ENCODE results near the gene TMEM26.
"Not testable (repeated sequence)": the region's sequence is repeated elsewhere in the genome, so short reads cannot be mapped to it uniquely, and the experiment has no call there.

TMEM26 gene

DNA sequence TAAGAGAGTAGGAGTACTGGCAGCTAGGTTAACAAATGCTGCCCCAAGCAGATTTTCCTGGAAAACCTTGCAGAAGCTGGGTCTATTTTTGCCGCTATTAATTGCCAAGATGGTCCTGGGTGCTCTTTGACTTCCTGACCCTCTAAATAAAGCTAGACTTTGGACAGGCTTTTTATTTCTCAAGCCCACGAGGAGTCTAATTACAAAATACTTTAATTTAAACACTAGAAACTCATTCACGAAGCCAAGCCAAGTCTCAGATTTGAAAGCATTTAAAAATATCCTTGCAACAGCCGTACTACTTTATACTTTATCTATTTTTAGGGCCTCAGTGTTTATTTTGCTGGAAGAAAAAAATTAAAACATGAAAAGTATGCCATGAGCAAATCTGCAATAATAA is 45.1 kb downstream of the TMEM26 start:
- DNase-seq: no peak
- intact Hi-C loops (cut with DNase I): no loop called here

DNA sequence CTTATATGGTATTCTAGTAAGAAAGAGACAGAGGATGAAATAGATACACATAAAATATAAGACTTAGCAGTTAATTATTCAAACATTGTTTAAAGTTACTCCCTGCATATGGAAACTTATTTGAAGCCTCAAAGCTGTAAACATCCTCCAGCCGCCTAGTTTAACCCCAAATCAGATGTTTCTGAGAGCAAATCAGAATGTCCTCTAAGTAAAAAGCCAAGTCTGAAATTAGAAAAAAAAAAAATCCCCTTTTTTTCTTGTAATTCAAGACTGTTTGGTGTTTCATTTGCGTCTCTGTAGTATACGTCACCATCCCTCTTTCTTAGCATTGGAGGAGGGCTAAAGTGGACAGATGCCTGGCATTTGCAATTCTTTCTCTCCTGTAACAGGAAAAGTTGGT is 46.4 kb downstream of the TMEM26 start:
- no peak for DNase-seq
- intact Hi-C loops (cut with DNase I): no loop called here

DNA sequence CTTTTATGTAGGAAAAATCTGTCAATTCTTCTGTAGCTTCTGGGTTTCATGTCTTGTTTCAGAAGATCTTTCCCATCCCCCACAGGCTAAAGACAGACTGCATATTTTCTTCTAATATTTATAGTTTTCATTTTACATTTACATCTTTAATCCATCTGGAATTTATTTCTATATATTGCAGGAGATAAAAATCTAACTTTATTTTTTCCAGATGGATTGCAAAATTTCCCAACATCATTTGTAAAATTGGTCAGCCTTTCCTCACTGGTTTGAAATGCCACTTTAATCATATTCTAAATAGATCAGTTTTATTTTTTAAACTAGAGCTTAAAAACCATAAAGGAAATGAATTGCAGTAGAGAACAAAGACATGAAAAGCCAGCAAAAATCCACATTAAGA is 46.9 kb downstream of the TMEM26 start:
- intact Hi-C loops (cut with DNase I): no loop called here
- DNase-seq: no peak

DNA sequence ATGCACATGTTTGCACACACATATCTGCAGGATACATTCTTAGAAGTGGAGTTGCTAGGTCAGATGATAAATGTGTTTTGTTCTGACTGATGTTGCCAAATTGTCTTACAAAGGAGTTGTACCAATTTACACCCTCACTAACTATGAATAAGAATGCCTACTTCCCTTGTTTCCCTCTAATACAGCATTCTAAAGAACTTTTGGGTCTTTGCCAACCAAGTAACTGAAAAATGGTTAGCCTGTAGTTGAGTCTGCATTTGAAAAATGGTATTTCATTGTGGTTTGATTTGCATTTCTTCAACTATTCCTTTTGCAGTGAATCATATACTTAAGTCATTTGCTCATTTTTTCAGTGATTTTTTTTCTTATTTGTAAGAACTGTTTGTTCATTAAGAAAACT is 48.4 kb downstream of the TMEM26 start:
- intact Hi-C loops (cut with DNase I): no loop called here

DNA sequence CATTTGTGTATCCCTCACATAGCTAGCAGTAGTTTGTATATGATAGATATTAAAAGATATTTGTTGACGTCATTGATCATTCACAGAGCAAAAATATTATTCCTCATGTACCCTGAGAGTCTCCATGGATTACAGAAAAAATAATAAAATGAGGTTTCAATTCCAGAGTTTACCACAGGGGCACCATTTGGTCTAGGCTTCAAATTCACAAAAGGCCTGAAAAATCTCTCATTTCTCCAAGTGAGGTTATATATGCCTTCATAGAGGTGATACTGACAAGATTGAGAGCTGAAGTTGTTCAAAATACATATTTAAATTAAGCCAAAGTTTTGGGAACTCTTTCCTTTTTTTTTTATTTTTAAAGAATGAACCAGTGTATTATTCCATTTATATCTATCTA is 52.7 kb downstream of the TMEM26 start:
- no peak for DNase-seq
- intact Hi-C loops (cut with DNase I): no loop called here

More for the DNA sequence above, 48.4 kb downstream of the TMEM26 start:
- no peak for DNase-seq

DNA sequence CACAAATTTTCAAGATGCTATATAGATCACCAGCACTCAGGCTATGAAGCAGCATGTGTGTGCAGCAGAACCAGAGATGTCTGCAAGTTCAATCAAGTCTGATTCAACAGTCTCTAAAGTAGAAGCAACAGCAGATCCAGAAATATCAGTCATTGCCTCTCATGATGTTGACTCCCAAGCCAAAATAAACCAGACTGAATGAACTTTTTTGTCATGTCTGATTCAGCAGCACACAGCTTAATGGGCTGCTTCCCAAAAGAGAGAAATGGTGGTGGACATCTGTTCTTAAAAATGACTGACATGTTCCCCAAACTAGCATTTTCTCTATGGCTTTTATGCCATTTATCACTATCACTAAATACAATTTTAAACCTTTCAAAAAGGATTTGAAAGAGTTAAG is 53.8 kb downstream of the TMEM26 start:
- intact Hi-C loops (cut with DNase I): no loop called here
- no peak for DNase-seq

DNA sequence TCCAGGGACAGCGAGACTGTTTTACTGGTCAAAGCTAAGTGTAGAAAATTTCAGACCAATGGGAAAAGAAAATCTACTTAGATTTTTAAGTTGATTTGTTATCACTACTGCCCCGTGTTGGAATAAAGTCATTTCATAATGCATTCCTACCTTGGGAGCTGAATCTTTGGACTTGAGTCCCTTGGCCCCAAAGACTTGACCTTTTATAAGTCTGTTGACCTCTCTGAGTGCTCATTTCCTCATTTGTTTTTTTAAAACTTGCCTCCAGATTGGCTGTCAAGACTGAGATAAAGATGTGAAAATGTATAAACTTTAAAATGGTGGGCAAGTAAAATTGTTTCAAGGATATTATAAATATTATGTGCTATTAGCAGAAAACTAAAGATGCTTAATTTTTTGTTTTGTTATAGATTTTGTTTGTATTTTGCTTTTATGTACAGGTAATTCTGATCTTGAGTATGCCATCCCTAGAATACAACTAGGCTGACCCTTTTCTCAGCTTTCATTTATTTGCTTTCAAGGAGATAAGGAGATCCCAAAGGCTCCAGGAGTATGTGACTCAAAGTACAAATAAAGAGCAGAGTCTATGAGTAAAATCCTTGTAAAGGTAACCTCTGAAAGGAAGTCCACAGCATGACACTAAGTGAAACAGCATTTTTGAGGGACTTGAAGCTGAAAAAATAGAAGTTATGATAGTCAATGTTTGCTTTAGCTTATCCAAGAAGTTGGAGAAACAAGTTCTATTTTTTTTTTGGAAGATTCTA is 54.6 kb downstream of the TMEM26 start:
- DNase-seq: no peak
- intact Hi-C loops (cut with DNase I): no loop called here

DNA sequence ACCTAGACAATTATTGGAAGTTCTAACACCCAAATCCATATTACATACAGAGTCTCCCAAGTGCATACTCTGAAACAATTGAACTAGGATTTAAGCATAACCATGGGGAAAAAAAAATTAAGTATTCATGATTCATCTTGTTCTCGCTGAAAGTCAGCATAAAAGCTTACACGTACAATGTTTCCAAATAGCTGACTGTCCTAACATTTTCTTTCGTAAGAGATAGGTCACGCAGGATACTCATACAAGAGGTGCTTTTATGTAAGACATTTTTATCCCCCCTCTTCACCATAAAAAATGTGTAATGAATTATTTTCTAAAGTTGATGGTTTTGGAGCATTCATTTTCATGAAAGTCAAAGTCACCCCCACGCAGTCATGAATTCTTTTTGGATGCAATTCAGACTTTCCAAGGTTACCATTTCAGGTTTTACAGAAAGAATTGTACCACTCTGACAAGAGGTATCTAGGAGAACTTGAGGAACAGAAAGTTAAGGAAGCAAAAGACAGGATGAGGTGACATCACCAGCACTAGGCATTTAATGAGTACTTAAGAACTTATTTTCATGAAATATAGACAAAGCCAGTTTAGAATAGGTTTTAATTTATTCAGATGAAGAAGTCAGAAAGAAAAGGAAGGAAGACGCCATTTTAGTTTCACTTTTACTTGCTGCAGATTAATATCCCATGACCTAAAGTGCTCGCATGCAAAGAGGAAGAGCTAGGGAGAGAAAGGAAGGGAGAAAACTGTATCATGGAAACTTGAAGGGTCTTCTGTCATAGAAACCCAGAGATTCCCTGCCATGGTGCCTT is 55.8 kb downstream of the TMEM26 start:
- peak in 1 of 42 donors; percentile 9 for DNase-seq
- intact Hi-C loops (cut with DNase I): no loop called here

DNA sequence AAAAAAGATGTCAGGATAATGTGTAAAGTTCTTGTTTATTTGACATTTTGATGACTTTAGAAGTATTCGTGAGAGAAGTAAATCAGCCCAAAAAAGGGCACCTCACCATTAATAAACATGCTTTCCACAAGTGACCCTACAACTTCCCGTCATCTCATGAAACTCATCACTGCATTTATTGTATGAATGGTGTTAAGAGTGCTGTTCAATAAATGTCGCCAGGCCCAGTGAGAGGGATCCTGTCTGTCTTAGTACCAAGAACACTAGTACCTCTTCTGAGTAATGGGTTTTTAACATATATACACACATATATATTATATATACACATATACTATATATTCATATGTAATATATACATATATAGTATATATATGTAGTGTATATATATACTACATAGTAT is 61.9 kb downstream of the TMEM26 start:
- intact Hi-C loops (cut with DNase I): no loop called here
- DNase-seq: no peak

DNA sequence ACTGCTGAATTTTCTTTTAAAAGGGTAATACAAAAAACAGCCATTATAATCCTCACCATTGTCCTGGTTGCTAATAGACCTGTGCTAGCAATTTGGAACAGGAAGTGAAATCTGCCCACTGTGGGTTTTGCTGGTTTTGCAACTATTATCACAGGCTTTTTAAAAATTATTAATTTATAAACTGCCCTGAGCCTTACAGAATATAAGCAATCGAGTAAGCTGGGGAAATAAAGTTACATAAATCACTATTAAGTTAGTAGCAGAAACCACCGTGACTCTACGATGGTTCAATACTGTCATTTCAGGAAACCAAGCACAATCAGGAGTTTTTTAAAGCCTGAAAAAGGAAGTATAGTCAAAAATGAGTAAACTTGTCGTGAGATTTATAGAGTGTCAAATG is 62.3 kb downstream of the TMEM26 start:
- intact Hi-C loops (cut with DNase I): no loop called here
- no peak for DNase-seq

DNA sequence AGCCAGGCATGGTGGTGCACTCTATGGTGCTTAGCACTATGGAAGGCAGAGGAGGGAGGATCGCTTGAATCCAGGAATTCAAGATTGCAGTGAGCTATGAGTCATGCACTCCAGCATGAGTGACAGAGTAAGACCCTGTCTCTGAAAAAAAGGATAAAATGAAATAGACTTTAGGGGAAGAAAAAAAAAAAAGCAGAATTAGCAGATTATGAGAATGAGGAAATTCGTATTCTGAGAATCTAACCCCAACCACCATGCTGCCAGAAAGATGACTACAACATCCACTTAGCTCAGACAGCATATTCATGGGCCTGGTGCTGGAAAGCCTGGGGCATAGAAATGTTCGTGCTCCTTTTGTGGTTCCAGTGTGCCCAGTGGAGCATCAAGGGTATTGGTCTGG is 63.3 kb downstream of the TMEM26 start:
- intact Hi-C loops (cut with DNase I): no loop called here
- no peak for DNase-seq

DNA sequence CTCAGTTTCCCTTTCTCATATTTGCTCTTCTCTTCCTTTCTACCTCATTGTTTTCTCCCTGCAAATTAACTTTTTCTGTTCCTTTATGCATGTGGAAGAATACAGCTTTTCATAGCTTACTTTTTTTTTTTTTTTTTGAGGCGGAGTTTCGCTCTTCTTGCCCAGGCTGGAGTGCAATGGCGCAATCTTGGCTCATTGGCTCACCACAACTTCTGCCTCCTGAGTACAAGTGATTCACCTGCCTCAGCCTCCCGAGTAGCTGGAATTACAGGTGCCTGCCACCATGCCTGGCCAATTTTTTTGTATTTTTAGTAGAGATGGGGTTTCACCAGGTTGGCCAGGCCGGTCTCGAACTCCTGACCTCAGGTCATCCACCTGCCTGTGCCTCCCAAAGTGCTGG is 64.2 kb downstream of the TMEM26 start:
- intact Hi-C loops (cut with DNase I); DNase-seq: not testable (repeated sequence)

DNA sequence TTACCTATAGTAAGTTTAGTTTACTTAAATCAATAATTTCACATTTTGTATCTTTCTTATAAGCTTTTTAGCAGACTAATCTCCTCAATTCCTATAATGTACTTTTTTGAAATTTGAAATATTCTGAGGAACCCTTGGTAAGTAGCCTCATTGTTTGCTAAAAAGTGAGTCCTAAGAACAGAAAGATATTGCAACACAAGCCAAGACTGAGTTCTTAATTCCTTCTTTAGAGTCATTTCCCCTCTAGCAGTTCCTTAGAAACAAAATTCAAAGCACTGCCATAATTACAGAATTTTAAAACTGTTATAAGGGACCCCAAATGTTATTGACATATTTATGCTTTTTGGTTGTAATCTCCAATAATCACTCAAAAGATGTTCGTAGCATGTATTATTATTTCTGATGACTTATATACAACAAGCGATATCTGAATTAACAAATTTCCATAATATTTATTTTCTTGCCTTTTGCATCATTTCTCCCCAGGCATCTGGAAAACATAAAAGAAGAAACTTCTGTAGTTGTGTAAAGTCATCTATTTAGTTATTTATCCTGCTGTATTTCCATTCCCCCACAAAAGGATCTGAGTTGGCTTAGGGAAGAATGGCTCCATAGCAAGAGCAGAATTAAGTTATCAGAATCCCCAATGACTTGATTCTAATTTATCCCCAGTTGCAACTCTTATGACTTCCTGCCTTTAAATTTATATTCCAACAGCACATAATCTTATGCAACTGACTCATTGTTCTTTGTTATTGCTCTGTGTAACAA is 67.8 kb downstream of the TMEM26 start:
- intact Hi-C loops (cut with DNase I): no loop called here
- no peak for DNase-seq

DNA sequence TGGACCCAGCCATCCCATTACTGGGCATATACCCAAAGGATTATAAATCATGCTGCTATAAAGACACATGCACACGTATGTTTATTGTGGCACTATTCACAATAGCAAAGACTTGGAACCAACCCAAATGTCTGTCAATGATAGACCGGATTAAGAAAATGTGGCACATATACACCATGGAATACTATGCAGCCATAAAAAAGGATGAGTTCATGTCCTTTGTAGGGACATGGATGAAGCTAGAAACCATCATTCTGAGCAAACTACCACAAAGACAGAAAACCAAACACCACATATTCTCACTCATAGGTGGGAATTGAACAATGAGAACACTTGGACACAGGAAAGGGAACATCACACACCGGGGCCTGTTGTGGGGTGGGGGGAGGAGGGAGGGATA is 72.0 kb downstream of the TMEM26 start:
- DNase-seq; intact Hi-C loops (cut with DNase I): not testable (repeated sequence)

DNA sequence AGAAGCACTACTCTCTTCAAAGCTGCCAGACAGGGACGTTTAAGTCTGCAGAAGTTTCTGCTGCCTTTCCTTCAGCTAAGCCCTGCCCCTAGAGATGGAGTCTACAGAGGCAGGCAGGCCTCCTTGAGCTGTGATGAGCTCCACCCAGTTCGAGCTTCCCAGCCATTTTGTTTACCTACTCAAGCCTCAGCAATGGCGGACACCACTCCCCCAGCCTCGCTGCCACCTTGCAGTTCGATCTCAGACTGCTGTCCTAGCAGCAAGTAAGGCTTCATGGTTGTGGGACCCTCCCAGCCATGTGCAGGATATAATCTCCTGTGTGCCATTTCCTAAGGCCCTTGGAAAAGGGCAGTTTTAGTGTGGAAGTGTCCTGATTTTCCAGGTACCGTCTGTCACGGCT is 74.3 kb downstream of the TMEM26 start:
- DNase-seq: no peak
- intact Hi-C loops (cut with DNase I): no loop called here

DNA sequence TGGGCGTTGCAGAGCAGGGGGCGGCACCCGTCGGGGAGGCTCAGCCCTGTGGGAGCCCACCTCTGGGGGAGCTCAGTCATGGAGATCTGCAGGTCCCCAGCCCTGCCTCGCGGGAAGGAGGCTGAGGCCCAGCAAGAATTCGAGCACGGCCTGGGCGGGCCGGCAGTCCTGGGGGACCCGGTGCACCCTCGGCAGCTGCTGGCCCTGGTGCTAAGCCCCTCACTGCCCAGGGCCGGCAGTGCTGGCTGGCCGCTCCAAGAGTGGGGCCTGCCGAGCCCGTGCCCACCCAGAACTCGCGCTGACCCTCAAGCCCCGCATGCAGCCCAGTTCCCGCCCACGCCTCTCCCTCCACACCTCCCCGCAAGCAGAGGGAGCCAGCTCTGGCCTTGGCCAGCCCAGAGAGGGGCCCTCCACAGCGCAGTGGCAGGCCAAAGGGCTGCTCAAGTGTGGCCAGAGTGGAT is 76.2 kb downstream of the TMEM26 start:
- intact Hi-C loops (cut with DNase I): no loop called here

DNA sequence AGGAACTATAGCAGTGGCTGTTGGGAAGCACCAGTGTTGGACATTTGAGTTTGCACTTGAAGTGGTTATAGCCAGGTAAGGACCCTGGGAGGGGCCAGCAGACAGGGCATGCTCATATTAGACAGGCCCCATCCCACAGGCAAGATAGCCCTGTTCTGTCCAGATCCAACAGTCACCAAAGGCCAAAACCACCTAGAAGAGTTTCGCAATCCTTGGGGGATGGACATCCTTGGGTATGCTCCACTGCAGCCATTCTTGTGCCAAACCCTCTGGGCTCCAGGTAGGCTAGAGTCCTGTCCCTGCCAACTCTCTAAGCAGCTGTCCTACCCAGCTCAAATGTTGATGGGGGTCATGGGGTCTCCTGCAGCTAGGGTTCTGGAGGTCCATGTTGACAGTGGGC is 76.8 kb downstream of the TMEM26 start:
- DNase-seq: no peak
- intact Hi-C loops (cut with DNase I): no loop called here

More for the DNA sequence above, 76.2 kb downstream of the TMEM26 start:
- DNase-seq: no peak

DNA sequence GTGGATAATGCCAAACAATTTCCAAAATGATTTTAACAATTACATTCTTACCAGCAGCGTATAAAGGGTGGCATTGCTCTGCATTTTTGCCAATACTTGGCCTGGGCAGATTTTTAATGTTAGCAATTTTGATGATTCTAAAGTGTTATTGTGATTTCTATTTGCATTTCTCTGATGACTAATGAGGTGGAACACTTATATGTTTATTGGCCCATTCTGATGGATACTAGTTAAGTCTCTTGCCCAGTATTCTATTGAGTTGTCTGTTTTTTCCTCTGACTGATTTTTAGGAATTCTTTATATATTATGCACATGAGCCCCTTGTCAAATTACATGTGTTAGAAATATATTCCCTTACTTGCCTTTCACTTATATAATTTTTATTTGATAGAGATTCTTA is 86.8 kb downstream of the TMEM26 start:
- DNase-seq: no peak
- intact Hi-C loops (cut with DNase I): no loop called here

DNA sequence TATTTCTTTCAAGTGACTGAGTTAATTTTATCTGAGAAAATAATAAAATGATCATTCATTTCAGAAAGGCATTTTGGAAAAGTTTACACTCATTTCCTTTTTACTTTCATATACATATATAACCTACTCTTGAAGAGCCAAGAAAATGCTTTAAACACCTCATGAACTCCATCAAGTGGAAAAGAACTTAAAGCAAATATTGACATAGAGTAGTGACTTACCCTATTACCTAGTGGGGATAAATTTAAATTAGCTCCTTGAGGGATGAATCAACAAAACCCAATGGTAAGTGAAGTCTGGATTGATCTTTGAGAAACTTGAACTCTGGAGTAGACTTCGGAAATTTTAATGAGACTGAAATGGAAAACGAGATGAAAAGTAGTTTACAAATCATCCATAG is 88.6 kb downstream of the TMEM26 start:
- no peak for DNase-seq
- intact Hi-C loops (cut with DNase I): no loop called here

DNA sequence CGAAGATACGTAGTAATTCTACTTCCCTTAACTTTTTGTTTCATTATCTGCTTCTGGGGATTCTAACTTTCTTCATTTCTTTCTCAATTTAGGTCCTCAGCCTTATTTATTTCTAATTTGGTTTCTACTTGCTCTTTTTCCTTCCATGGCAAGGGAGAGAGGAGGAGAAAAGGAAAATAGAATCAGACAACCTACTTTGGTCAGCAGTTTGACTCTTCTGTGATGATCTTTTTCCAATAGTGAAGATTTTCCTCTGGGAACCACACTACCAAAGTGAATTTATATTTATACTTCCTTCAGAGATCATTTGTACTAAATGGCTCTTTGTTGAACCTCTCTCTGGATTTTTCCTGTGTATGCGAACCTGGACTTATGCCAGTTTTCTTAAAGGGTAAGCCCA is 90.2 kb downstream of the TMEM26 start:
- intact Hi-C loops (cut with DNase I): no loop called here
- DNase-seq: no peak
